ENCODE measurements around the gene TBC1D1. TPM values are rescaled to one million over a fixed set of nuclear protein-coding genes. Genes with fewer than 3 reads are reported as not detected.

The TBC1D1 gene
- total RNA-seq, 2 donors from 2014 or later: 49.8 to 129 TPM

GRCh38 chr4:38157592-38157991, 266.7 kb downstream of the TBC1D1 start:
- no peak for DNase-seq (ENCODE audit: low spot score)
- Histone ChIP-seq H3K4me1 (replicated peaks) (peaks cover 13% of the 10 kb centered on the region), H3K9me3 (no peaks in the 10 kb centered on the region), H3K36me3 (no peaks in the 10 kb centered on the region), H3K27me3 (replicated peaks; ENCODE audit: insufficient read depth) (no peaks in the 10 kb centered on the region), H3K4me3 (no peak overlapping the region), H3K27ac (no peak overlapping the region)
- WGBS: 36% methylated on average over 1 of the region's 1 CpG
- TF ChIP-seq CTCF (IDR thresholded peaks at IDR 0.05) (no peak), POLR2A (IDR thresholded peaks at IDR 0.05) (no peak), POLR2AphosphoS5 (IDR thresholded peaks at IDR 0.05) (no peak)
- intact Hi-C loops (cut with DNase I): no loop called here

GRCh38 chr4:38160487-38161207, 269.8 kb downstream of the TBC1D1 start:
- Histone ChIP-seq H3K4me1 (replicated peaks) (peaks cover 5% of the 10 kb centered on the region), H3K4me3 (no peak overlapping the region), H3K27ac (no peak overlapping the region), H3K27me3 (replicated peaks; ENCODE audit: insufficient read depth) (no peaks in the 10 kb centered on the region), H3K36me3 (no peaks in the 10 kb centered on the region), H3K9me3 (no peaks in the 10 kb centered on the region)
- DNase-seq (ENCODE audit: low spot score): no peak
- intact Hi-C loops (cut with DNase I): no loop called here
- no peak for TF ChIP-seq CTCF (IDR thresholded peaks at IDR 0.05)
- peak; percentile 75 for TF ChIP-seq POLR2AphosphoS5 (IDR thresholded peaks at IDR 0.05)
- 45% methylated on average over 3 of the region's 3 CpGs for WGBS

- TF ChIP-seq CTCF (IDR thresholded peaks at IDR 0.05) (no peak), POLR2AphosphoS5 (IDR thresholded peaks at IDR 0.05) (no peak), POLR2A (IDR thresholded peaks at IDR 0.05) (no peak)
- 75% methylated on average over 5 of the region's 5 CpGs for WGBS
- no peaks in the 10 kb centered on the region for H3K27me3 ChIP-seq (replicated peaks; ENCODE audit: insufficient read depth)
- no peaks in the 10 kb centered on the region for H3K9me3 ChIP-seq
- no peak for DNase-seq (ENCODE audit: low spot score)
- intact Hi-C loops (cut with DNase I): no loop called here
- H3K4me1 ChIP-seq (replicated peaks): peaks cover 5% of the 10 kb centered on the region
- no peak overlapping the region for H3K27ac ChIP-seq
- no peak overlapping the region for H3K4me3 ChIP-seq
- no peaks in the 10 kb centered on the region for H3K36me3 ChIP-seq
These were observed 270.6 kb downstream of the TBC1D1 start for GRCh38 chr4:38161208-38162113.

GRCh38 chr4:38162240-38162784, 271.4 kb downstream of the TBC1D1 start:
- no peak for DNase-seq (ENCODE audit: low spot score)
- 79% methylated on average over 4 of the region's 4 CpGs for WGBS
- H3K4me1 ChIP-seq (replicated peaks): peaks cover 5% of the 10 kb centered on the region
- H3K27ac ChIP-seq: no peak overlapping the region
- no peaks in the 10 kb centered on the region for H3K9me3 ChIP-seq
- H3K36me3 ChIP-seq: no peaks in the 10 kb centered on the region
- TF ChIP-seq POLR2AphosphoS5 (IDR thresholded peaks at IDR 0.05) (no peak), CTCF (IDR thresholded peaks at IDR 0.05) (no peak), POLR2A (IDR thresholded peaks at IDR 0.05) (no peak)
- no peaks in the 10 kb centered on the region for H3K27me3 ChIP-seq (replicated peaks; ENCODE audit: insufficient read depth)
- intact Hi-C loops (cut with DNase I): no loop called here
- H3K4me3 ChIP-seq: no peak overlapping the region

Measured in prostate gland (tissue), 2 donors.